PFSK-1 (cell line): Measurements from ENCODE around the gene CALML6.

Experiments
- FOXP2 ChIP-seq: optimal IDR thresholded peaks from 2 replicates; pipeline ENCODE3; 2011; ENCODE audit warnings: borderline replicate concordance, control low read depth, inconsistent platforms; ENCODE audit not compliant: insufficient read depth; ENCODE audit errors: extremely low read length, extremely low read depth
- POLR2AphosphoS5 ChIP-seq: IDR thresholded peaks from 2 replicates; pipeline ENCODE4 v1.6.1; 2012; ENCODE audit warnings: low read depth, mild to moderate bottlenecking, control low read depth, low read length, moderate library complexity
- SIN3A ChIP-seq: IDR thresholded peaks from 2 replicates; pipeline ENCODE4 v1.6.1; 2012; ENCODE audit warnings: mild to moderate bottlenecking, low read length, moderate library complexity, borderline replicate concordance; ENCODE audit not compliant: insufficient read depth
- TAF1 ChIP-seq: IDR thresholded peaks from 2 replicates; pipeline ENCODE4 v1.6.1; 2012; ENCODE audit warnings: low read length, control low read depth, borderline replicate concordance; ENCODE audit not compliant: insufficient read depth
- TF ChIP-seq, protein P1 (sequence below), 2 experiments: IDR thresholded peaks; 2 replicates each; pipeline versions ENCODE4 v1.6.1 to v1.8.0; 2011 to 2012; ENCODE audit warnings: low read depth in 2 of 2, low read length in 2 of 2, control low read depth in 1 of 2, inconsistent platforms in 1 of 2, mild to moderate bottlenecking in 1 of 2, moderate library complexity in 1 of 2; ENCODE audit not compliant: insufficient read depth in 1 of 2

Gene CALML6

DNA sequence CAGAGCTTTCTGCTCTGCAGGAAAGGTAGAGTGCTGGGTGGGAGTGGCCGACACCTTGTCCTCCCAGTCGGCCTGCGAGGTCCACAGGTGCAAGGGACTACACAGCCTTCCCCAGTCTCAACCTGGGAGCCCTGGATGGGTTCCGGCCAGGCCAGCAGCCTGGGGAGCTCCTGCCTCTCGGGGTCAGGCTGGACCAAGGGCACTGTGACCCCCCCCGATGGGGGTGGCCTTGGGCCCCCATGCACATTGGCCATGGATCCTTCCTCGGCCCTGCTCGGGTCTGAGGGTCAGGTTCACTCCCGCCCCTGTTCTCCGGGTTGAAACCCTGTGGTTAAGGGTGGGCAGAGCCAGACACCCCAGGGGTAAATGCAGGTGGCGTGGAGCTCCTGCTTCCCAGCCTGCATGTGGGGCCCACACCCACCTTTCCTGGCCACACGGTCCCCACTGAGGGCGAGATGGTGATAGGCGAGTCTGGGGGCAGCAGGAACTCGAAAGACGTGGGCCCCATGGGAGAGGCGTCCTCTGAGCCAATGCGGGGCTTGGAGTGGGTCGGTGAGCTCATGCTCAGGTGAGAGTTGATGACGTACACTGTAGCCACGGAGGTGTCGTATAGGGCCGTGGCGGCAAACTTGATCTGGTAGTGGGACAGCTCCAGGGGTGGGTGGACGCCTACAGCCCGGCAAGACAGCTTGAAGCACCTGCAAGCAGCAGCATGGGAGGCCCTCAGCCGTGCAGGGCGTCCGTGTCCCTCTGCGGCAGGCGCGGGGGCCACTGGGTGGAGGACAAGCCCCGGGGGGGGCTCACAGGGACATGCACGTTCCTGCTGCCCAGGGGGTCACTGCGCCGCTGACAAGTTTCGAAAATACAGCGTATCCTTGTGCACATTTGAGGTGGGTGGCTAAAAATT is 14.8 kb downstream of the CALML6 start:
- no peak for TF ChIP-seq TAF1
- TF ChIP-seq, protein P1, sequence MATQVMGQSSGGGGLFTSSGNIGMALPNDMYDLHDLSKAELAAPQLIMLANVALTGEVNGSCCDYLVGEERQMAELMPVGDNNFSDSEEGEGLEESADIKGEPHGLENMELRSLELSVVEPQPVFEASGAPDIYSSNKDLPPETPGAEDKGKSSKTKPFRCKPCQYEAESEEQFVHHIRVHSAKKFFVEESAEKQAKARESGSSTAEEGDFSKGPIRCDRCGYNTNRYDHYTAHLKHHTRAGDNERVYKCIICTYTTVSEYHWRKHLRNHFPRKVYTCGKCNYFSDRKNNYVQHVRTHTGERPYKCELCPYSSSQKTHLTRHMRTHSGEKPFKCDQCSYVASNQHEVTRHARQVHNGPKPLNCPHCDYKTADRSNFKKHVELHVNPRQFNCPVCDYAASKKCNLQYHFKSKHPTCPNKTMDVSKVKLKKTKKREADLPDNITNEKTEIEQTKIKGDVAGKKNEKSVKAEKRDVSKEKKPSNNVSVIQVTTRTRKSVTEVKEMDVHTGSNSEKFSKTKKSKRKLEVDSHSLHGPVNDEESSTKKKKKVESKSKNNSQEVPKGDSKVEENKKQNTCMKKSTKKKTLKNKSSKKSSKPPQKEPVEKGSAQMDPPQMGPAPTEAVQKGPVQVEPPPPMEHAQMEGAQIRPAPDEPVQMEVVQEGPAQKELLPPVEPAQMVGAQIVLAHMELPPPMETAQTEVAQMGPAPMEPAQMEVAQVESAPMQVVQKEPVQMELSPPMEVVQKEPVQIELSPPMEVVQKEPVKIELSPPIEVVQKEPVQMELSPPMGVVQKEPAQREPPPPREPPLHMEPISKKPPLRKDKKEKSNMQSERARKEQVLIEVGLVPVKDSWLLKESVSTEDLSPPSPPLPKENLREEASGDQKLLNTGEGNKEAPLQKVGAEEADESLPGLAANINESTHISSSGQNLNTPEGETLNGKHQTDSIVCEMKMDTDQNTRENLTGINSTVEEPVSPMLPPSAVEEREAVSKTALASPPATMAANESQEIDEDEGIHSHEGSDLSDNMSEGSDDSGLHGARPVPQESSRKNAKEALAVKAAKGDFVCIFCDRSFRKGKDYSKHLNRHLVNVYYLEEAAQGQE (IDR thresholded peaks at IDR 0.05; ENCODE audit: insufficient read depth in 1 of 2, low read depth in 2 of 2, low read length in 2 of 2): no peak
- no peak for TF ChIP-seq SIN3A
- TF ChIP-seq FOXP2: no peak
- TF ChIP-seq POLR2AphosphoS5: no peak

DNA sequence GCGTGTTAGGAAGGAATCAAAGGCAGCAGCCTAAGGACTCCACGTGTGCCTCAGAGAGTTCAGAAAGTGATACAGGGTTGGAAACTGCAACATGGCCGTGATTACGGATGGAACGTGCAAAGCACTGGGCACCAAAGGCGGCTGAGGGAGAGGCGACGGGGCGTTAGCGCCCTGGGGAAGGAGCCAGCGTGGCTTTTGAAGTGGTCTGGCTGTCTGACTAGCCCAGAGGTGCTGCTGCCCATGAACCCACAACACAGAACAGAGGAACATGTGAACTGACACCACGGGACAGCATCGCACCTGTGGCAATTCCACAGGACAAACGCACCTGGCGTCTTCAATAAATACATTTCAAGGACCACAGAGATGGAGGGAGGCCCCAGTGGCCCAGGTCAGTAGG is 22.0 kb downstream of the CALML6 start:
- TF ChIP-seq SIN3A (no peak), TAF1 (no peak), FOXP2 (no peak), POLR2AphosphoS5 (no peak)
- TF ChIP-seq, protein P1 (IDR thresholded peaks at IDR 0.05; ENCODE audit: insufficient read depth in 1 of 2, low read depth in 2 of 2, low read length in 2 of 2): no peak

DNA sequence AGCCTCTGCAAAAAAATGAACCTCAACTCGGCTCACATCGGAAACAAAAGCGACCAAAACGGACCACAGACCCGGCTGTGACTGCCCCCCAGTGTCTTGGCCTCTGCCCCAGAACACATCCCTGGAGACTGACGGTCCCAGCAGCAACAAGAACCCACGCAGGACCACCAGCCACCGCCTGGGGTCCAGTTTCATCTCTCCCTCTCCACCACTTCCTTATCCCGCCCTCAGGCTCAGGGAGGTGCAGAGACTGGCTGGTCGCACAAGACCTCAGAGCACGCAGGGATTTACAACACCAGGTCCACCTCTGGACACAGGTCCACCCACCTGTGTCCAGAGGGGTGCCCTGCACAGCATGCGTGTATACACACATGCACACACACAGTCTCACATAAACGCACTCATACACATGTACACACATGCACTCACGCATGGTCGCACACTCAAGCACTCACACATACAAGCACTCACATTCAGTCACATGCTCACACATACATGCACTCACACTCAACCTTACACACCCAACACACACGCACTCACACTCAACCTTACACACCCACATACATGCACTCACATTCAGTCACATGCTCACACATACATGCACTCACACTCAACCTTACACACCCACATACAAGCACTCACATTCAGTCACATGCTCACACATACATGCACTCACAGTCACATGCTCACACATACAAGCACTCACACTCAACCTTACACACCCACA is 22.7 kb downstream of the CALML6 start:
- TF ChIP-seq POLR2AphosphoS5 (no peak), SIN3A (no peak), TAF1 (no peak)

DNA sequence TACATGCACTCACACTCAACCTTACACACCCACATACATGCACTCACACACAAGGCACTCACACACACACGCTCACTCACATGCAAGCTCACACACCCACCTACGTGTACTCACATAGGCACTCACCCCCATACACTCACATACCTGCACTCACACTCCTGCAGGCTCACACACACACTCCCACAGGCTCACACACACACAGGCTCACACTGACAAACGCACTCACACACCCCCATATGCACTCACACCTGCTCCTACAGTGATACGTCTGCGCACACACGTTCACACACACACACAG is 23.2 kb downstream of the CALML6 start:
- TF ChIP-seq POLR2AphosphoS5 (no peak), FOXP2 (no peak), TAF1 (no peak), SIN3A (no peak)
- TF ChIP-seq, protein P1 (IDR thresholded peaks at IDR 0.05; ENCODE audit: insufficient read depth in 1 of 2, low read depth in 2 of 2, low read length in 2 of 2): no peak

DNA sequence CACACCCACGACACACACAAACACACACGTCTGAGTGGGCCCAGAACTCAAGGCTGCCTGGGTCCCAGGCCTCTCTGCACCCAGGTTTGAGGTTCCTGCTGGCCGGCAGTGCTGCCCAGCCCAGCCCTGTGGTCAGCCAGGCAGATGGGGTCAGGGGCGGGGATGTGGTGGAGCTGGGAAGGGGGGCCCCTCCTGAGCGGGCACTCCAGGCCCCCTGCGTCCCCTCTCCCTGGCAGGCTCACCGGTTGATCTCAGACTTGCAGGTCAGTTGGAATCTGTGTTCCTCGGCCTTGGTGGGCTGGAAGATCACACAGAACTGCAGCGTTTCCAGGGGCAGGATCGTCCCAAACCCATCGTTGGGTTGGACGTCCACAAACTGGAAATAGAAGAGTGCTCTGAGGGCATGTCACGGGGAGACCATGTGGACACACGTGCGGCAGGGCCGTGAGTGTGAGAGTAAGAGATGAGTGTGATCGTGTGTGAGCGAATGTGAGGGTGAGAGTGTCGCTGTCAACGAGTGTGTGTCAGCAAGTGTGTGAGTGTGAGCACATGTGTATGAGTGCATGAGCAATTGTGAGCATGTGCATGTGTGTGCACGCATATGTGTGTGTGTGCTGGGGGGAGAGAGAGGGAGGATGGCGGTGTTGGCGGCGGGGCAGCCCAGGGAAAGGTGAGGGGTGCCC is 23.7 kb downstream of the CALML6 start:
- TF ChIP-seq FOXP2: no peak
- TF ChIP-seq, protein P1 (IDR thresholded peaks at IDR 0.05; ENCODE audit: insufficient read depth in 1 of 2, low read depth in 2 of 2, low read length in 2 of 2): no peak
- TF ChIP-seq TAF1: no peak
- no peak for TF ChIP-seq POLR2AphosphoS5
- TF ChIP-seq SIN3A: no peak
